Activated CD4-positive, CD25-positive, alpha-beta regulatory T cell (primary cell): Measurements from ENCODE around the gene P4HB.

ENCODE experiments used
- DNase-seq, 4 experiments: peaks; one replicate each; lab custom pipeline; 2025; lab: John Stamatoyannopoulos, UW

P4HB gene

DNA sequence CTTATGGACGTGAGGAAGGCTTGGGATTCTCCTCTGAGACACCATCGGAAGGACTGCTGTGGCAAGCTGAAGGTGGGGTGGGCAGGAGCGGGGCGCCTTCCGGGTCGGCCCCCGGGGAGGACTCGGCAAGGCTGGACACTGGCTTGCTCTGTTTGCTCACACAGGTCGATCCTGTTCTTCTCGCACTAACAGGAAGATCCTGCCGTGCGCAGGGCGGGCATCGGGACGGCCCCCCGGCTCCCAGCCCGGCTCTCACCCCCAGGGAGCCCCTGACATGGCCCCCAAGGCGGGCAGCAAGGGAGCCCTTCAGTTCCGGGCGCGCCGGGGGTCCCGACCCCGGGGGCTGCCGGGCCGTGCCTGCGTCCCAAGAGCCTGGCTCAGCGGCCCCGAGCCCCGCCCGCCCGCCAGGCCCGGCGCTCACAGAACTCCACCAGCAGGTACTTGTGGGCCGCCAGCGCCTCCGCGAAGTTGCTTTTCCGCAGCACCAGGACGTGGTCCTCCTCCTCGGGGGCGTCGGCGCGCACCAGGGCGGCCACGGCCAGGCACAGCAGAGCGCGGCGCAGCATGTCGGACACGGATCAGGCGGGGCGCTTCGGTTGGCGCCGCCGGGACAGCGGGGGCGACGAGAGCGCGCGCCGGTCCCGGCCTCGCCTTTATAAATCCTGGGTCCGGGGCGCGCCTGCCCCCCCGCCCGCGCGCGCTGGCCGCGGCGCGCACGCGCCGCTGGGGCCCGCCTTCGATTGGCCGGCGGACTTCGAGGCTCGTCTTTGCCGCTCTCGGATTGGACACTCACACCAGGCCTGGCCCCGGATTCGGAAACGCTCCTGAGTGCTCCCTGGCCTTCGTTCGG is at the start of gene P4HB:
P4HB (minus strand) TSS at position 630 of the 850 bp plus-strand sequence; CDS start at position 566, 64 bp downstream.
- peak in 1 of 4 experiments; percentile 100 for DNase-seq

GRCh38 chr17:81909231-81909630 is 48.9 kb upstream of the P4HB start:
- no peak for DNase-seq

GRCh38 chr17:81908793-81909192 is 48.5 kb upstream of the P4HB start:
- DNase-seq, result no peak

DNA sequence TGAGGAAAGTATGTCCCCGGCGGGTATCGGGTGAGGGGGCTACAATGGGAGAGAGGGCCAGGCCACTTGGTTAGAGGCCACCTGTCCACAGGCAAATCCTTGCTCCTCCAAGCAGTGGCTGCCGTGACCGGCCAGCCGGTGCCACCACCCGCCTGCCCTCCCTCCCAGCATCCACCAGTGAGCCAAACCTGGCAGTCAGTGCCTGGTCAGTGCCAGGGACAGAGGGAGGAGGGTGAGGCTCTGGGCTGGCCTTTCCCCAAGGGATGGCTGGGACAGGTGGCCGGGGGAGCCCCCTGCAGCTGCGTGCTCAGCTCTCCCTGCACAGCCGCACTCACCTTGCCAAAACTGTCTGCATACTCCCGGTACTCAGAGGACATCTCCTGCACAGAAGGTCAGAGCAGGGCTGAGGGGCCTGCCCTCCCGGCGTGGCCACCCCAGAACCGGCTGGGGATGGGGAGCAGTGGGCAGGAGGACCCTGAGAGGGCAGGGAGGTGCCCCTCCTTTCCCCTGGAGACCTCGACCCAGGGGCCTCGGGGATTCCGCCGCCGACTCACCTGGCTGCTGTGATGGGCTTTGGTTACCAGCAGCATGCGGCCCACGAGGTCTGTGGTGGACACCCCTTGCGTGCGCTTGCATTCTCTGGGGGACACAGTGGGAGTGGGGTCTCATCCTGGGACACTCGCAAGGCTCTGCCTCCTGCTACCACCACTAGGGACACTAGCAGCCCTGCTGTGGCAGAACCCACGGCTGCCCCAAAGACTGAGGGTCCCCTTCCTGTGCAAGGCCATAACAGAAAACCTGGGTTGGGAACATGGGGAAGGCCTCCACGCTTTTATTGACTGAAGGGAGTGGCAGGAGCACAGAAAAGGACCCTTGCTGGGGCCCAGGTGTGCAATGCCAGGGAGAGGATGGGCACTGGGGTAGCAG is 47.1 kb upstream of the P4HB start:
- no peak for DNase-seq

DNA sequence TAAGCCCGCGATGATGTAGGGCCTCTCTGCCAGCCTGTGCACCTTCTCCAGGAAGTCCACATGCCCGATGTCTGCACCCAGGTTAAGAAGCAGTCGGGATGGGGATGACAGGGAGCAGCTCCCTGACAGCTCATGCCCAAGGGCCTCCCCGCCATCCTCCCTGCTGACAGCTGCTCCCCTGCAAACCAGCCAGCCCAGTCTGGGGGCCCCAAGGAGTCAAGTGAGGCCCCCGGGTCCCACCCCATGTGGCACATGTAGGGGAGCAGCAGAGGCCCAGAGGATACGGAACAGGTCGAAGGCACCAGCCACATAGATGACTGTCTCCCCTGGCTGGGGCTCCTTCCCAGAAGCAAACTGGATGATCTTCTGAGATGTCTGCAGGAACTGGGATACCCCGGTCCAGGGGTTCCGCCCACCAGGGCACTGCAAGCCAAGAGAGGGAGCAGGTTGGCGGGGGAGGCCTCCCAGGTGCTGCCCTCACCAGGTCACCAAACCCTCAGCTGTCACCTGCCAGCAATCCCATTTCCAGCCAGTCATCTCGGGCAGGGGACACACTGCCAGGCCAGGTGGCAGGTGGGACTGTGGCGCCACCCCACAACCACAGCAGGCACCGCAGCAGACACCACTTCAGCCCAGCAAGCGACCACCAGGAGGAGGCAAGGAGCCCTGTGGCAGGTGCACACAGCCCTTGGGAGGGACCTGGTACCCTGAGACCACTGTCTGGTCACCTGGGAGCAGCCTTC is 46.3 kb upstream of the P4HB start:
- no peak for DNase-seq

DNA sequence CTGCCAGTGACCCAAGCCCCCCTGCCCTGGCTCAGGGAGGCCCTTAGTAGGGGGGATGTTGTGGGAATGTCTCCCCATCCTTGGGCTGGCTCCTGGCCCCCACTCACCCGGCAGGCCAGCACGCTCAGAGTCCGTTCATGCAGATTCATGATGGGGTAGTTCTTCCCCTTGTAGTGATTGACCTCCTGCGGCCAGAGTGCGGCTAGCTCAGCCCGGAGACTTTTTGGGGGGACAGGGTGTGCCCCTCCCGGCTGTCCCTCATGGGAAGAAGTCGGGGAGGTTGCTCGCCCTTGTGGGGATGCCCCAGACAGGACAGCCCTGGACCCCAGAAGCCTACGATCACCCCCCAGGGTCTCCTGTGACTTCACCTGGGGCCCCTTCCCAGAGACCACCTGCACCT is 45.7 kb upstream of the P4HB start:
- DNase-seq, result no peak

GRCh38 chr17:81905424-81905875 is 45.1 kb upstream of the P4HB start:
- DNase-seq, result no peak

GRCh38 chr17:81904600-81905423 is 44.5 kb upstream of the P4HB start:
- DNase-seq, result no peak

DNA sequence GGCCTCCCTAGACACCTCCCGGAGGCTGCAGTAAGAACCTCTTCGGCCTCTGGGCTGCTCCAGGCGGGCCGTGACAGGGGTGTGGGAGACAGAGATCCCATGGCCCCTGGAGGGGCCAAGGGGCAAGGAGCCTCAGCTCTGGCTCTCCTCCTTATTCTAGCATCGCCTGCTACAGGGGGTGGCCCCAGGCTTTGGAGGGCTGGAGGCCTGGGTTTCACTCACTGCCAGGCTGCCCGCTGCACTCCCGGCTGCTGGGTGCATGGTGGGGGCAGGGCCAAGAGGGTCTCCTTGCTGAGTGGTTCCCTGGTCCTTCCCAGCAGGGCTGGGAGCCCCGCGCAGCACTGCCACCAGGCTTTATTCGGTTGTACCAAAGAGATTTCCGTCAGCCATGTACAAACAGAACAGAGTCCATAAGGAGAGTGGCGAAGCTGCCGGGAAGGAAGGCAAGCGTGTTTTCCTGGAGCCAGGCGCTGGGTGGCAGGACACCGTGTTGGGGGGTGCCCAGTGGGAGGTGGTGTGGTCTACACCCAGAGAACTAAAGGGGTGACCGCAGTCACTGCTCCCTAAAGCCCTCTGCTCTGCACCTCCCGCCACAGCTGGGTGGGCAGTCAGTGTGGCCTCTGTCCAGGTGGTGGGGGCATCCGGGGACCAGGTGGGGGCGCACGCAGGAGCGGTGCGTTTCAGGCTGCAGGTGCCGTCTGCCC is 43.7 kb upstream of the P4HB start:
- no peak for DNase-seq

DNA sequence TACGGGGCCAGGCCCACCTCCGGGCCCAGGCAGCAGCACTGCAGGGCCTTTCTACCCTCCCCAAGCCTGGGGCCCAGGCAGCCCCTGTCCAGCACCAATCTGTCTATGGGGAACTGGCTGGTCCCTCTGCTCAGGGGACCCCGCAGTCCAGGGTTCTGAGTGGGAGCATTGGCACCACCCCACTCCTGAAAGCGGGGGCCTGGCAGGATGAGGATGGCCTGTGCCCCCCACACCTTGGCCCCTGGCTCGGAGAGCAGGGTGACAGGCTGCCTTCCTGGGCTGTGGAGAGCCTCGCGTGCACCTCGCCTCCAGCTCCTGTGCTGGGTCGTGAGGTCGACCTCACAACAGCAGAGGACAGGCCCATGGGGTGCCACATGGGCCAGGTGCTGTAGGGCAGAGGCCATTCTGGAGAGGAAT is 43.1 kb upstream of the P4HB start:
- DNase-seq, result no peak

- DNase-seq, result no peak
Measured at GRCh38 chr17:81902653-81903414, 42.5 kb upstream of the P4HB start.

- no peak for DNase-seq
Measured at GRCh38 chr17:81902023-81902652, 41.8 kb upstream of the P4HB start, which contains the start of gene NPB. NPB (plus strand) TSS chr17:81902238; CDS start chr17:81902278, 40 bp downstream.

- DNase-seq, result no peak
Measured at GRCh38 chr17:81901167-81902022, 41.1 kb upstream of the P4HB start.

GRCh38 chr17:81900181-81900820 is 40.0 kb upstream of the P4HB start:
- no peak for DNase-seq

GRCh38 chr17:81899514-81900166 is 39.3 kb upstream of the P4HB start:
- DNase-seq, result no peak

DNA sequence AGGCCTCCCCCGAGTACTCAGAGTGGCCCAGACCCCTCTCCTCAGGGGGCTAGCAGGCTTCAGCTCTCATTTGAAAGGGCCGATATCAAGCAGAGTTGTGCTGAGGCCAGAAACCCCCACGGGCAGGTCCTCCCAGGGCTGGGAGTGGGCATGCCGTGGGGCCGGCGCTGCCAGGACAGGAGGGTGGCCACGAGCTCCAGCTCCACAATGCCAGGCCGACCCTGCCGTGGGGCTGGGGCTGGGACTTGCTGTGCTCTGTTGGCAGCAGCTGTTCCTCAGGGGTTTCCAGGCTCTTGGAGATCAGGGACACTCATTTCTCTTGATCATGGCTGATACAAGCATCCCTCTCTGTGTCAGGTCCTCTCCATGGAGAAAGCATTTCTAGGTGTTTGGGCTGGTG is 38.5 kb upstream of the P4HB start:
- DNase-seq, result no peak
